Sciatic nerve (tissue), 2 donors: ENCODE data around the gene ATAT1. TPM values are rescaled to one million over a fixed set of nuclear protein-coding genes. Genes with fewer than 3 reads are reported as not detected.
"Not testable (repeated sequence)": the region's sequence is repeated elsewhere in the genome, so short reads cannot be mapped to it uniquely, and the experiment has no call there.

Experiments
- ATAC-seq: fragments of 200-7000 bp; cut with Tn5 transposase; one replicate; pipeline ENCODE4 v1.9.1; 2020; ENCODE audit warnings: mild to moderate bottlenecking, moderate library complexity
- DNase-seq: peaks from one replicate; pipeline ENCODE4 v3.0.0-alpha.2; 2020; ENCODE audit warnings: low spot score
- intact Hi-C: fragments of 100-400 bp; cut with DNase I; formaldehyde crosslinking; loops from one replicate; pipeline ENCODE4 v1.14.2; 2022
- total RNA-seq: library from RNA; stranded (reverse); fragmentation: NEBNext Ultra II Directional; extraction: Animal tissue kit (Norgen Biotek cat#: 25700); gene quantifications from one replicate; pipeline ENCODE4 v1.2.1, GENCODE V29; 2021
- donor health status: DM: no; HTN: no; CAD: no.
- donor health status: DM: no; HTN: no; CAD: no.

The ATAT1 gene
- total RNA-seq, 1 donor from 2014 or later = 14.8 TPM

DNA sequence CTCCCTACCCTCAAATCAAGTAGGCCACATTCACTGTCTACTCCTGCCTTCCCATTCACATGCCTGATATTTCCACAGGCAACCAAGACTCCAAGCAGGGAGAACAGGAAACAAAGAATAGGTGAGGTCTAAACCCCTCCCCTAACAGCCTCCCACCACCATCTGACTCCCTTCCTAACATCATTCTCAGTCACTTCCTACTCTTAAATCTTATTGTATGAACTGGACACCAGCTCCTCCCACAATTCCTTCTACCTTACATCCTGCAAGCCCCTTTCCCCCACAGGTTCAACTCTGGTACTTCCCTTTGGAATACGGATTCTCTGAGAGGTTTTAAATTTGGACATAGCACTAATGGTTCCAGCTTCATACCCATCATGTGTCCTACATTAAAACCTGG is 19.3 kb downstream of the ATAT1 start:
- intact Hi-C loops = no loop called here
- no peak for ATAC-seq

DNA sequence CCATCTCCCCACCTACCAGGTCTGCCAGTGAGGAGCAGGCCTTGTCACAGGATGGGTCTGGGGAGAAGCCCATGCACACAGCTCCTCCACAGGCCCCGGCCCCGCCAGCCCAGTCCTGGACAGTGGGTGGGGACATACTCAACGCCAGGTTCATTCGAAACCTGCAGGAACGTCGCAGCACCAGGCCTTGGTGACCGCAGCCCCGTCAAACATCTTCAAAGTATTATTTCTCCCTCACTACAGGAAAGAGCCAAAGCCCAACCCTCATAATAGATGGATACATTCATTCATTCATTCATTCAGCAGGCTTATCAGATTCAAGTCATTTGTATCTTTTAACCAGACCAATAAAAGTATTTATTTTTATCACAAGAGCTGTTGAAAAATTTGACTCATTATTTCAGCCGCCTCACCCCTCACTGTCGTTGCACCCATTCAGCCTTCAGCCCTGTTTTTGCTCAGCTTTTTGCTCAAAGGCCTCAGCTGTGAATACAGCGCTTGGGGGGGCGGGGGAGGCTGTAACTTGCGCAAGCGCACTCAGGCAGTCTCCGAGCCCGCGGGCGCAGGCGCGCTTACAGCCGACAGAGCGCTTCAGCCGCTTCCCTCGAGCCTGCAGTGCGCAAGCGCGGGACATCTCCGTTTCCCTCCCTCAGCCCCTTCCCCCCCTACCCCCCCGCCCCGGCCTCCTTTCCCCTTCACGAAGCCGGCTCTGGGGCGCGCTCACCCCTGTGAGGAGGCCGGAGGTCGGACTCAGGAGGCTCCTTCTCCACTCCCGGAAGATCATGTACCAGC is 20.0 kb downstream of the ATAT1 start, which contains the start of gene C6orf136:
Gene C6orf136, plus strand, starts transcription at position 684 of the 792 bp plus-strand sequence. Its CDS starts 99 bp downstream, at position 783.
- DNase-seq (peak; percentile 94), ATAC-seq (peak; percentile 96)
- intact Hi-C loops = no loop called here

More for the DNA sequence above, 19.3 kb downstream of the ATAT1 start:
- DNase-seq = no peak

DNA sequence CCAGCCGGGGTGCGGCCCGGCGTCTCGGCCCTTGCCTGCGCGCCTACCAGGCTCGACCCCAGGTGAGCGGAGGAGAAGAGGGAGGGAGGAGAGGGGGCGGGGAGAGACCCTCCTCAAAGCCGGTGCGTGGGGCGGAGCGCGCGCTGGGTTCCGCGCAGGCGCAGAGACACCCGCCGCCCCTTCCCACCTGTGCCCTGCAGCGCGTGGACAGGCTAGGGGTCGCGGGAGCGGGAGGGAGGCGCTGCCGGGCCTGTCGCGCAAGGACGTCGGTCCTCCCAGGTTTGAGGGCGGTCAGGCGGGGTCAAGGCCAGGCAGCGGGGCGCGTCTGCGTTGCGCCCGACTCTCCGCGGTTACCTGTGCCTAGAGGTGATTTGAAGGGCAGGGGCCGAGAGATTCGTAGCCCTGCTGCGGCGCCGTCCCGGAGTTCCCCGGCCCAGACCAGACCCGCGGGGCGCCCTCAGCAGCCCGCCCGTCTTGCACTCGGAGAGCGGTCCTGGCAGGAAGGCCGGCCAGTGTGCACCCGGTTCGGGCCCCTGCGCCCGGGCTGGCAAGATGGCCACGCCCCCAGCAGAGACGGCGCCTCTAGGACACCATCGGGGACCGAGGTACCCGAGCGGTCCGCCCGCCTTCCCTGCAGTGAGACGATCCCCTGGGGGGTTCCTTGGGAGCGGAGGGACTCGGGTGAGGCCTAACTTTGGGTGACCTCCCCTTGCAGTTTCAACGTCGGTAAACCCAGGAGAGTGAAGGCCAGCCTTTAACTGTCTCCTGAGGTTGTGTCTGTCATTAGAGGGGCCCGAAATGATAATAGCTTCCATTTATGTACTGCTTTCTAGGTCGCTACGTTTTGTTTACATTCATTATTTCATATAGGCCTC is 20.8 kb downstream of the ATAT1 start:
- intact Hi-C loops = no loop called here
- ATAC-seq (peak; percentile 71), DNase-seq (peak; percentile 74)

- intact Hi-C loops = no loop called here
- no peak for ATAC-seq
These were observed 24.5 kb downstream of the ATAT1 start for GRCh38 chr6:30651143-30651542.

DNA sequence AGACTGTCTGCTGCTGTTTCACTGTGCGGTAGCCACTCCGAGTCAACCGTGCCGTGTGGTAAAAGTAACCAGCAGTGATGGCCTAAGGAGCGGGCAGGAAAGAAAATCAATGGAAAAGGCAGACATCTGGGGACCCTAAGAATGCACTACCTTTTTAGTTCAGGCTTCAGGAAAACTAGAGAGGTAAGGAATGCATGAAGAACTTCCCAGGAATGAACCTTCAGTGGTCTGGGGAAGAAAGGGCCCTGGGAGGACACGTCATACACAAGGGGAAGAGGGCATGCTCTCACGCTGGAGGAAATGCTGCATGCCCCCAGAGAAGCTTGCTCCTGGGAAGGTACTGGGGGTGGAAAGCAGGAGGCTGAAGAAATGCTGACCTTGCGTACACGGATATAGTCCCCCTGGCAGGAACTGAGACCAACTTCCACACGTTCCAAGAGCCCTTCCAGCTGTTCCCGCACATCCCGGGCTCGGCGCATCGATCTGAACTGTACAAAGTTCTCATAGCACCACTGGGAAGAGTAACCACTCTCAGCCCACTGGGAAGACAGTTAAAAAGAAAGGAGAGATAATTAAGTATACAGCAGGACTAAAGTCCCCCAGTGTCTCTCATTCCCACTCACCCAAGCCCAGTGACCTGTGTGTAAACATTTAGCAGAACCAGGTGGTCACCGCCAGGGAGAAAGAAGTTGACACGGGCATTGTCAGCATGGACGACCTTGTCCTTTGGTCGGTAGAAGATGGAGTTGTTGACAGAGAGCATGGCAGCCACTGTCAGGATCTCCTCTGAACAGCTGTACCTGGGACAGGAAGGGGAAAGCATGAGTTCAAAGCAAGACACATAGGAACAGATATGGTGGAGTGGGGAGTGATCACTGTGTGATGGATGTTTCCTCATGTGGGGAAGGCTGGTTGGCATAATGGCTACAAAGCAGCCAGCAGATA is 28.4 kb downstream of the ATAT1 start:
- DNase-seq = no peak
- no peak for ATAC-seq
- intact Hi-C loops = no loop called here

More at GRCh38 chr6:30651143-30651542, 24.5 kb downstream of the ATAT1 start:
- DNase-seq = no peak

DNA sequence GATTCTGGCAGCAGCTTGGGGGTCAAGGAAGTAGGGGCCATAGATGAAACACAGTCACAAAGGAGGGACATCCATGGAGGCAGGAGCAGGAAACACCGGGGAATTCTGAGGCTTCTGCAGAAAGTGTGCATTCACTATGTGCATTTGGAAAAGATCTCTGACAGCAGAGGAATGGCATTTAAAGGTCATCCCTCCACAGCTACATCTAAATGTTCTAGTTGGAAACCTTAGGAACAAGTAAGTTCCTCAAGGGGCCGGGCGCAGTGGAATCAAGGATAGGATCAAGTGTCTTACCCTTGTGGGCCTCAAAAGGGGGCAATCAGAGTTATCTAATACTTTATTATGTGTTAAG is 29.0 kb downstream of the ATAT1 start:
- no peak for ATAC-seq
- DNase-seq = no peak
- intact Hi-C loops = no loop called here

GRCh38 chr6:30656513-30656912 is 29.8 kb downstream of the ATAT1 start:
- DNase-seq = no peak
- no peak for ATAC-seq
- intact Hi-C loops = no loop called here

DNA sequence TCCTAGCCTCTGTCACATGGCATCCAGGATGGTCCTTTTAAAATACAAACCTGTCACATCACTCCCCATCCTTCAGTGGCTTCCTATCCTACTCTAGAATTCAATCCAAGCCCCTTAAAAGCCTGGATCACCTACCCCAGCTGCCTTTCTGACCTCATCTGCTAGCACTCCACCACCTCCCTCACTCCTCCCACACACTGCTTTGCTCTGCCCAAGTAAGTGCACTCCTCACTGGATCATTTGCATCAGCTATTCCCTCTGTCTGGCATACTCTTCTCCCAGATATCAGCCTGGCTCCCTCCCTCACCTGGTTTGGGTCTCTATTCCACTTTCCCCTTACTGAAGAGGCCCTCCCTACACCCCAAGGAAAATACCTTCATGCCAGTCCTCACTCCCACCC is 30.8 kb downstream of the ATAT1 start:
- no peak for DNase-seq
- intact Hi-C loops = no loop called here
- no peak for ATAC-seq

DNA sequence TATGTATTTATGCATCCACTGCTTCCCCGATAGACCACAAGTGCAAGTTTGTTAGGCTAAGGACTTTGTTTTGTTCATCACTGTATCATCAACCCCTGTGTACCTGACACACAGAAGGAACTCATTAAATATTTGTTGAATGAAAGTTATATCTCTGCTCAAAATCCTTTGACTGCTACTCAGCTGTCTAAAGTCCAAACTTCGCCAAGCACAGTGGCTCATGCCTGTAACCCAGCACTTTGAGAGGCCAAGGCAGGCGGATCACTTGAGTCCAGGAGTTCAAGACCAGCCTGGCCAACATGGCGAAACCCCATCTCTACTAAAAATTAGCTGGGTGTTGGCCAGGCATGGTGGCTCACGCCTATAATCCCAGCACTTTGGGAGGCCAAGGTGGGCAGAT is 31.2 kb downstream of the ATAT1 start:
- ATAC-seq, intact Hi-C loops, DNase-seq: not testable (repeated sequence)

GRCh38 chr6:30664994-30665767 is 38.5 kb downstream of the ATAT1 start:
- no peak for DNase-seq
- intact Hi-C loops = no loop called here
- ATAC-seq = no peak

- DNase-seq, ATAC-seq, intact Hi-C loops: not testable (repeated sequence)
These were observed 39.6 kb downstream of the ATAT1 start for GRCh38 chr6:30666300-30666699.

DNA sequence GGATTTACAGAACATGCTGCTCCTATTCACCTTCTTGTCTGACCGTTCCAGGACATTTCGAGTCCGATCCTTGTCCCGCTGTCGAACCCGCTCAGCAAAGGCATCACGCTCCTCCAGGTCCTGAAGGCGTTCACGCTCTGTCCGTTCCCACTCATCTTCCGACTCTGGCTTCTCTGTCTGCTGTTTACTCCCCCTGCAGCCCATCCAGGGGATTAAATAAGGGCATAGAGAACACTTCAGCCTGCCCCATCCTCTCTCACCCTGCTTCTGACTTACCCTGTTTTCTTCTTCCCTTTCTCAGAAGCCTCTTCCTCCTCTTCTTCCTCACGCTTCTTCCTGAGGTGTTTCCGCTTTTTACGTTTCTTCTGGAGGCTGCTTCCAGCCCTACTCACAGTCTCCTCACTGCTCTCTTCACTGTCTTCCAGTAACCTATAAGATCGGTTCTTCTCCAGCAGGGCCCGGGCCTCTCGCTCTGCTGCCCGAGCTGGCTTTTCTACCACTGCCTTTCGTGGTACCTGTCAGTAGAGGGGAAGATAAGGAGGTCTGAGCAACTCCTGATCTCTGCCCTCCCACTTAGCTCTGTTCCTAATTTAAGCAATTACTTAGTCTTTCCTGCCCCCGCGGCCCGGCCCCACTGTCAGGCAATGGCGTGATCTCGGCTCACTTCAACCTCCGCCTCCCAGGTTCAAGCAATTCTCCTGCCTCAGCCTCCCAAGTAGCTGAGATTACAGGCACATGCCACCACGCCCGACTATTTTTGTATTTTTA is 44.3 kb downstream of the ATAT1 start:
- DNase-seq = no peak
- ATAC-seq = no peak
- intact Hi-C loops = no loop called here

- intact Hi-C loops = no loop called here
- DNase-seq (peak; percentile 97), ATAC-seq (peak; percentile 93)
These were observed 46.0 kb downstream of the ATAT1 start, which contains the start of gene DHX16 for GRCh38 chr6:30672445-30673253. DHX16 (minus strand) TSS chr6:30673006; CDS start chr6:30672841, 165 bp downstream.

DNA sequence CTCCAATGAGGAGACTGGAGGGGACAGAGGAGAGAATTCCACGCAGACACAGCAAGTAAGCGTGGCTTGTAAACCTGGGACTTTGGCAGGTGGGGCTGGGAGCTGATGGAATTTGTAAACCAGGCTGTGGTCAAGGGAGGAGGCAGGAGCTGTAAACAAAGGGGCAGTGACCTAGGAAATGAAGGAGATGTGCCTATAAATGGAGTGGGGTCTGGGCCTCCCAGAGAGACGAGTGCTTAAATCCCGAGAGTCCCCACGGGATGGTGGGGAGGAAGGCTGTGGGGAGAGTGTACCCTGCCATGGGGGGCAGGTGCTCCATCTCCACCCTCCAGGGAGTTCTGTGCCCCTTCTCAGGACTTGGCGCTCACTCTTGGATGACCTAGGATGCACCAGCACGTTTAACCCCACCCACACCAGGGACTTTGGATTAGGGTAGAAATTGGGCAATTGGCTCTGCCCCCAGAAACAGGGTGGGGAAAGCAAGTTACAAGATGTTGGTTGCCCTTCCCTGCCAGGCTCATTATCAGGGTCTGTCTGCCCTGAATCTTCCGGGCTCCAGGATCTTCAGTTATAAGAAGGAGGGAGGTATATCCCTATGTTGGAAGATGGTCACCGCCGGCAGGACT is 50.1 kb downstream of the ATAT1 start:
- no peak for ATAC-seq
- intact Hi-C loops = no loop called here

DNA sequence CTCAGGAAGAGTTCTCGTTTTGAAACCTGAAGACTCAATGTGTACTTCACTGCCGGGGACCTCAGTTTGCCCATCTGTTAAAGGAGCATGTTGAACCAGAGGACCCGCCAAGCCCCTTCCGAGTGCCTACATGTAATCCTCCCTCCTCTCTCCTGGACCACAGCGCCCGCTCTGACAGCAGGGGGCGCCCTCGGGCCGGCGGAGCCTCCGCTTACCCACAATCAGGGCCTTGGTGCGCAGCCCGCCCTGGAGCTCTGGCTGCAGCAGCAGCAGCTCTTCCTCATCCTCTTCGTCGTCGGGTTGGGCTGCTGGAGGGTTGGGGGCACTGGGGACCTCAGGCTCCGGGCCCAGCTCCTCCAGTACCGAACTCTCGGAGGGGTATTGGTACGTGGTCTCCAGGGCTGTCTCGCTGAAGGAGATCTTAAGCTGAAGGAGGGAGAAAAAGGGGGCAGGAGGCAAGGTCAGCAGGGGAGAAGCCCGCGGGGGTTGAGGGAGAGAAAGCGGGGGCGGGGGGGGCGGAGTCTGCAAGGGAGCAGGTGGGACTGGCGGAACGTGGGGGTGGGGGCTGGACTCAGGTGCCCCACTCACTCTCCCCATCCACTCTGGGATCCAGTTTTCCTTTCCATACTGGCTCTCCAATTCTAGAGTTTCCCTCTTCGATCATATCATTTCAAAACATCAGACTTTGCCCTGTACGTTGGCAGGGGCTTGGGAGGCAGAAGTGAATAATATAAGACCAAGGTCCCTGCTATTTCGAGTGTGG is 52.5 kb downstream of the ATAT1 start:
- intact Hi-C loops = loop anchor here (2.0 kb wide), 1 partner anchor 44 kb away; no protein-coding TSS in a partner anchor

More for the DNA sequence above, 50.1 kb downstream of the ATAT1 start:
- no peak for DNase-seq

More for the DNA sequence above, 52.5 kb downstream of the ATAT1 start:
- ATAC-seq (peak; percentile 87), DNase-seq (peak; percentile 93)
